Activated T-helper 2 cell treated with anti-CD3 and anti-CD28 coated beads, Interferon-gamma antibody, Interleukin-2, Interleukin-4, amounts not matched to agents 10 μg/mL and 5 μg/mL and 100 μg/mL, durations not matched to agents 14 hours and 24 hours and 36 hours (primary cell): Measurements from ENCODE around the gene DPEP3. TPM values are rescaled to one million over a fixed set of nuclear protein-coding genes. Genes with fewer than 3 reads are reported as not detected.
"Not testable (repeated sequence)": the region's sequence is repeated elsewhere in the genome, so short reads cannot be mapped to it uniquely, and the experiment has no call there.

Experiments used
- DNase-seq: peaks from one replicate; pipeline ENCODE4 v3.0.0; 2021; ENCODE audit warnings: low spot score
- H3K27ac Mint-ChIP-seq: one replicate; pipeline ENCODE4 v1.8.0; 2021; ENCODE audit warnings: mixed read lengths
- H3K27me3 Mint-ChIP-seq: one replicate; pipeline ENCODE4 v1.8.0; 2021; ENCODE audit warnings: low read depth, mixed read lengths
- H3K36me3 Mint-ChIP-seq: one replicate; pipeline ENCODE4 v1.8.0; 2021; ENCODE audit warnings: low read depth, mixed read lengths
- H3K4me1 Mint-ChIP-seq: one replicate; pipeline ENCODE4 v1.8.0; 2021; ENCODE audit warnings: low read depth, mixed read lengths
- H3K4me3 Mint-ChIP-seq: one replicate; pipeline ENCODE4 v1.8.0; 2021; ENCODE audit warnings: low read depth, mild to moderate bottlenecking, moderate library complexity, mixed read lengths
- H3K9me3 Mint-ChIP-seq: one replicate; pipeline ENCODE4 v1.8.0; 2021; ENCODE audit warnings: mixed read lengths
- intact Hi-C: fragments of 100-400 bp; cut with micrococcal nuclease; formaldehyde crosslinking; loops from one replicate; pipeline ENCODE4 v1.15.1; 2023
- total RNA-seq: library from RNA; stranded (reverse); gene quantifications from 2 replicates; pipeline ENCODE4 v1.2.3, GENCODE V29; 2022

The DPEP3 gene, protein sequence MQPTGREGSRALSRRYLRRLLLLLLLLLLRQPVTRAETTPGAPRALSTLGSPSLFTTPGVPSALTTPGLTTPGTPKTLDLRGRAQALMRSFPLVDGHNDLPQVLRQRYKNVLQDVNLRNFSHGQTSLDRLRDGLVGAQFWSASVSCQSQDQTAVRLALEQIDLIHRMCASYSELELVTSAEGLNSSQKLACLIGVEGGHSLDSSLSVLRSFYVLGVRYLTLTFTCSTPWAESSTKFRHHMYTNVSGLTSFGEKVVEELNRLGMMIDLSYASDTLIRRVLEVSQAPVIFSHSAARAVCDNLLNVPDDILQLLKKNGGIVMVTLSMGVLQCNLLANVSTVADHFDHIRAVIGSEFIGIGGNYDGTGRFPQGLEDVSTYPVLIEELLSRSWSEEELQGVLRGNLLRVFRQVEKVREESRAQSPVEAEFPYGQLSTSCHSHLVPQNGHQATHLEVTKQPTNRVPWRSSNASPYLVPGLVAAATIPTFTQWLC
- not detected in 2 replicates for total RNA-seq

DNA sequence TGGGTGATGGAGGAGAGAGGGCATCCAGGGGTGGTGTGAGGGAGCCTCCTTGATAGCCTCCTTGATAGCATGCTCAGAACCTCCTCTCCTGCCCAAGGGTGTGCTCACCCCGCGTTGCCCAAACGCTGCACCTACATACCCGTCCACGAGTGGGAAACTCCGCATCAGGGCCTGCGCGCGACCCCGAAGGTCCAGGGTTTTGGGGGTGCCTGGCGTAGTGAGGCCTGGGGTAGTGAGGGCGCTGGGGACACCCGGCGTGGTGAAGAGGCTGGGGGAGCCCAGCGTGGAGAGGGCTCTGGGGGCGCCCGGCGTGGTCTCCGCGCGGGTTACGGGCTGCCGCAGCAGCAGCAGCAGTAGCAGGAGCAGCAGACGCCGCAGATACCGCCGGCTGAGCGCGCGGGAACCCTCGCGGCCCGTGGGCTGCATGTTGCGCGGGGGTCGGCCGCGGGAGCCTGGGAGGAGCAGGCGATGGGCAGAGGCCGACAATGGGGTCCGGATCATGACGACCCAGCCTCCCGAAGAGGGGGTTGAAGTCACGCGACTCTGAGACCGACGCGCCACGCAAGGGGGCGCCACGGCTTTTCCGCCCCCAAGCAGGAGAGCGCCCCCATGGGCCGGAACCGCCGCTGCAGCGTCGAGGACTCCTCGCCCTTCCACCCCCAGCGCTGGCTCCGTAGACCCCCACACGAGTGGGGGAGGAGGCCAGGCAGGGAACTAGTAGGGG is at the start of gene DPEP3:
Gene DPEP3, minus strand, starts transcription at position 545 of the 724 bp plus-strand sequence. Its CDS starts 119 bp downstream, at position 426.
- no peaks in the 10 kb centered on the region for H3K27me3 Mint-ChIP-seq
- no peak within 1 kb of the TSS for H3K27ac Mint-ChIP-seq
- intact Hi-C loops = loop anchor here (5.0 kb wide), 2 partner anchors 42 to 43 kb away; partner anchors contain the start of genes DDX28, DUS2 and PSMB10
- no peak within 1 kb of the TSS for H3K4me3 Mint-ChIP-seq
- DNase-seq = no peak
- H3K36me3 Mint-ChIP-seq = no peaks in the 10 kb centered on the region
- H3K4me1 Mint-ChIP-seq = peaks cover 15% of the 10 kb centered on the region
- H3K9me3 Mint-ChIP-seq = no peaks in the 10 kb centered on the region

DNA sequence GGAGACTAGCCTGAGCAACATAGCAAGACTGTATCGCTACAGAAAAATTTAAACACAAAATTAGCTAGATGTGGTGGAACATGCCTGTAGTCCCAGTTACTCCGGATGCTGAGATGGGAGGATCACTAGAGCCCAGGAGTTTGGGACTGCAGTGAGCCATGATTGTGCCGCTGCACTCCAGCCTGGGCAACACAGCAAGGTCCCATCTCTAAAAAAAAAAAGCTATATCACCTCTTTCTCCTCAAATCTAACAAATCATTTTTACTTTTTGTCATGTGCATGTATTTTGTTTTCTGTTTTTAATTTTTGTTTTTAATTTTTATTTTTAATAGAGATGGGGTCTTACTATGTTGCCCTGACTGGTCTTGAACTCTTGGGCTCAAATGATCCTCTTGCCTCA is 48.7 kb upstream of the DPEP3 start:
- intact Hi-C loops = no loop called here
- Mint-ChIP-seq H3K27ac (no peak overlapping the region), H3K36me3 (peaks cover 50% of the 10 kb centered on the region), H3K4me3 (no peak overlapping the region), H3K9me3 (no peaks in the 10 kb centered on the region), H3K27me3 (no peaks in the 10 kb centered on the region), H3K4me1 (peaks cover 9% of the 10 kb centered on the region)
- no peak for DNase-seq

DNA sequence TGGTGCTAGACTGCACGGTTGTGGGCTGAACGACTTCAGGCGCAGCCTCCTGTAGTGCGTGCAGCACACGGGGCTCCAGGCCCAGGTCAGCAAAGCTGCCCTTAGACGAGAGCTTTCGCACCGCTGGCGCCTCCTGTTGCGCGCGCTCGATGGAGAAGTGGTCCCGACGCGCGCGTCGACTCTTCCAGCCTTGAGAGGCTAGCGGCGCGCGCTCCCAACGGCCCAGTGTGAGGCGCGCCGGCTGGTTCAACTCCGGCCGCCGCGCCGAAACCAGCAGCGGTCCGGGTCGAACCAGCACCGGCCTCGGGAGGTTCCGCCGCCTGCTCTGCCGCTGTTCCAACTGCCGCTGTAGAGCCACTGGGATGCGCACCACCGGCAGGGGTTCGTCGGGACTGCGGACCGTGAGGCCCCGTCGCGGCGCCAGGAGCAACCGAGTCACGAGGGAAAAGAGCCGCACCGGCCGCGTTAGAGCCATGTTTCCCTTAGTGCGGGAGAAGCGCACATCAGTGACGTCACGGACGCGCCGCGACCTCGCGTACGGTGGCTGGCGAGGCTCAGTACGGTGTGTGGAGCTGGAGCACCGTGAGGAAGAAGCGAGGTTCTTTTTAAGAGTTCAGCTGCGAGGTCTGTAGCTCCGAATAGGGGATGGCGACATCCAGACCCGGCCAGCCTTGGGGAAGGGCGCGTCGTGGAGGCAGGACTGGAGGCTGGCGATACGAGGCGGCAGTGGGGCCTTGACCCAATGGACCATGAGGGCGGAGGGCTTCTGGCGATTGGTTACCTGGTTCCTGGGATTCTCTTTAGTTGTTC is 42.6 kb upstream of the DPEP3 start, which contains the start of the genes DDX28 and DUS2:
Gene DDX28, minus strand, starts transcription at position 505 of the 810 bp plus-strand sequence. Its CDS starts 30 bp downstream, at position 475.
Gene DUS2, plus strand, starts transcription at position 557 of the 810 bp plus-strand sequence. CDS start 14,740 bp downstream, outside the sequence.
- H3K9me3 Mint-ChIP-seq = no peaks in the 10 kb centered on the region
- DNase-seq = peak; percentile 93
- H3K27ac Mint-ChIP-seq = peak within 1 kb of the TSS; percentile 100
- peak within 1 kb of the TSS; percentile 96 for H3K4me3 Mint-ChIP-seq
- H3K4me1 Mint-ChIP-seq = peaks cover 17% of the 10 kb centered on the region
- intact Hi-C loops = loop anchor here (2.0 to 5.0 kb wide), 3 partner anchors 24 to 86 kb away; partner anchors contain the start of genes DPEP2, DPEP3 and PSMB10
- peaks cover 47% of the 10 kb centered on the region for H3K36me3 Mint-ChIP-seq
- no peaks in the 10 kb centered on the region for H3K27me3 Mint-ChIP-seq

DNA sequence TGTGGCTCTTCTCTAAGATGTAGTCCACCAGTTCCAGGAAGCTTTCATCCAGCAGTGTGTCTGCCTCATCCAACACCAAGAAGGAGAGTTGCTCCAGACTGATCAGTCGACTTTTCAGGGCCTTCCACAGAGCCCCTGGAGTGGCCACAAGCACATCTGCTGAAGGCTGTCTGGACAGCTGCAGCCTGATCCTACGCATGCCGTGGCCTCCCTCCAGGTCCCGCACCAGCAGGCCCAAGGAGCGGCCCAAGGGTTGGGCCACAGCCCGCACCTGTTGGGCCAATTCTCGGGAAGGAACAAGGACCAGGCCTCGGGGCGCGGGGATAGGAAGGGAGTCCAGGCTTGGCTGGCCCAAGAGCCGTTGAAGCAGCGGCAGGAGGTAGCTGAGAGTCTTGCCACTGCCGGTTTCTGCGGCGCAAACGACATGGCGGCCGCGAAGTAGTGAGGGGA is 42.0 kb upstream of the DPEP3 start:
- Mint-ChIP-seq H3K4me3 (peak overlapping the region; percentile 96), H3K36me3 (peaks cover 42% of the 10 kb centered on the region), H3K9me3 (no peaks in the 10 kb centered on the region), H3K4me1 (peaks cover 17% of the 10 kb centered on the region), H3K27ac (peak overlapping the region; percentile 100), H3K27me3 (no peaks in the 10 kb centered on the region)
- DNase-seq = no peak
- intact Hi-C loops = loop anchor here (2.0 to 5.0 kb wide), 3 partner anchors 24 to 85 kb away; partner anchors contain the start of genes DPEP2, DPEP3 and PSMB10

DNA sequence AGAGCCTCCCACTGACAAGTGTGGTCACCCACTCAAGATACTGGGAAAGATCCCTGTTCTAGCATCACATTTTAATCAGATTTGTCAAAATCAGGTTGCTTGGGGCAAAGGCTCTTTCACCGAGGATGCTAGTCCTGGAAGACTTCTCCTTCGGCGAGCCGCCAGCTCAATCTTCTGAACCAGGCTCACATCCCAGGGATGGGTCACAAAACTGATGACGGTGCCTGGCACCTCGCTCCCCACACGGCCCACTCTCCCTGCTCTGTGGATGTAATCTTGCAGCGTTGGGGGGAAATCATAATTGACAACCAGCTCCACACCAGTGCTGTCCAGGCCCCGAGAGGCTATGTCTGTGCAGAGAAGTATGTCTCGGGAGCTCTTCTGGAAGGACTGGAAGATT is 41.2 kb upstream of the DPEP3 start:
- H3K27me3 Mint-ChIP-seq = no peaks in the 10 kb centered on the region
- H3K4me3 Mint-ChIP-seq = peak overlapping the region; percentile 96
- intact Hi-C loops = loop anchor here (5.0 kb wide), 2 partner anchors 39 to 84 kb away; partner anchors contain the start of genes DPEP3 and PSMB10

DNA sequence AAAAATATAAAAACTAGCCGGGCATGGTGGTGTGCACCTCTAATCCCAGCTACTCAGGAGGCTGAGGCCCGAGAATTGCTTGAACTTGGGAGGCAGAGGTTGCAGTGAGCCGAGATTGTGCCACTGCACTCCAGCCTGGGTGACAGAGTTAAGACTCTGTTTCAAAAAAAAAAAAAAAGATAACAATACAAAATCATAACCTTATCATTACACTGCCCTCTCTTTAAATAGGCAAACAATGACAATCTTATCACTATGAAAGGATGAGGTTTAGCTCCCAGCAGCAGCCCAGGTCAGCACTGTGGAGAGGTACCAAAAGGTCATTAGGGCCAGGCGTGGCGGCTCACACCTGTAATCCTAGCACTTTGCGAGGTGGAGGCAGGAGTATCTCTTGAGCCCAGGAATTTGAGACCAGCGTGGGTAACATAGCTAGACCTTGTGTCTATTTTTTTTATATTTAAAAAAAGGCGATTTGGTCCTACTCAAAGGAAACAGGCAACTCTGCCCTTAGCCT is 38.9 kb upstream of the DPEP3 start:
- Mint-ChIP-seq H3K36me3 (peaks cover 26% of the 10 kb centered on the region), H3K9me3 (no peaks in the 10 kb centered on the region), H3K27me3 (no peaks in the 10 kb centered on the region), H3K4me3 (no peak overlapping the region), H3K27ac (no peak overlapping the region), H3K4me1 (peaks cover 14% of the 10 kb centered on the region)
- DNase-seq = no peak
- intact Hi-C loops = no loop called here

More for the DNA sequence above, 41.2 kb upstream of the DPEP3 start:
- no peak for DNase-seq
- H3K4me1 Mint-ChIP-seq = peaks cover 17% of the 10 kb centered on the region
- H3K9me3 Mint-ChIP-seq = no peaks in the 10 kb centered on the region
- H3K27ac Mint-ChIP-seq = no peak overlapping the region
- H3K36me3 Mint-ChIP-seq = peaks cover 38% of the 10 kb centered on the region

DNA sequence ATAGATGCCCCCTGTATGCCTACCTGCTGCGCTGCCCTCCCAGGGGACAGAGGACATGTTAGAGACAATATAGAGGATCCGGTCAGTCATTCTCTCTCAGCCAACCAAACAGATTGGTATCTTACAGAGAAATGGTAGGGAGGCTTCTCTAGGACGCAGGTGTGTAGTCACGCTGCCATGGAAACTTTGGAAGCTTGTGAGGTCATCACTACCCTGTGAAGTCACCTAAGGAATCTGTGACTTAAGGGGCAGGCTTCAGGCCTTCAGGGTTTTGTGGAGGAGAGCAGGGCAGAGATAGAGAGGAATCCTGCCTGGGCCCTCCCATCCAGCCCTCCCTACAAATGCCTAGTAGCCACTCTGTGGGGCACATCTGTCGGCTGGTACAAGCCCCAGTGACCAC is 35.4 kb upstream of the DPEP3 start, which contains the start of gene DPEP2NB:
Gene DPEP2NB, minus strand, starts transcription at position 231 of the 400 bp plus-strand sequence. Its CDS starts 141 bp downstream, at position 90.
- no peak within 1 kb of the TSS for H3K4me3 Mint-ChIP-seq
- H3K27ac Mint-ChIP-seq = no peak within 1 kb of the TSS
- DNase-seq = no peak
- intact Hi-C loops = no loop called here
- H3K9me3 Mint-ChIP-seq = no peaks in the 10 kb centered on the region
- no peaks in the 10 kb centered on the region for H3K27me3 Mint-ChIP-seq
- peaks cover 6% of the 10 kb centered on the region for H3K4me1 Mint-ChIP-seq
- peaks cover 5% of the 10 kb centered on the region for H3K36me3 Mint-ChIP-seq

DNA sequence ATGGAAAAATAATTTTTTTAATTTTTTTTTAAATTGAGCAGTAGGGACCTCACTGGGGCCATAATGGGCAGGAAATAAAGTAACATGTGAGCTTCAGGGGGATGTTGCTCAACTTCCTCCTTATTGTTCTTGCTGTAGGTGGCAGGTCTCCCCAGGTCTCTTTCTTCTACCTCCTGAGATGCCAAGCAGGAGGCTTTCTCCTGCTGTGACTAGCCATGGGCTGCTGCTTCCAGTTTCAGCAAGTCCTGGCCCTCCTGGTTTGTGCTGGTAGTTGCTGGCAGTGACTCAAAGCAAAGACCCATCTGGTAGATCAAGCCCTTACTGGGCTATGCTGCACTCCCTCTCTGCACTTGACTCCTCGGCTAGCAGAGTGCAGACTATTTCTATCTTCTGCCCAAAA is 33.1 kb upstream of the DPEP3 start:
- Mint-ChIP-seq H3K4me1 (peaks cover 3% of the 10 kb centered on the region), H3K36me3 (no peaks in the 10 kb centered on the region), H3K4me3 (no peak overlapping the region), H3K27ac (no peak overlapping the region), H3K27me3 (no peaks in the 10 kb centered on the region), H3K9me3 (no peaks in the 10 kb centered on the region)
- intact Hi-C loops = no loop called here
- DNase-seq = no peak

DNA sequence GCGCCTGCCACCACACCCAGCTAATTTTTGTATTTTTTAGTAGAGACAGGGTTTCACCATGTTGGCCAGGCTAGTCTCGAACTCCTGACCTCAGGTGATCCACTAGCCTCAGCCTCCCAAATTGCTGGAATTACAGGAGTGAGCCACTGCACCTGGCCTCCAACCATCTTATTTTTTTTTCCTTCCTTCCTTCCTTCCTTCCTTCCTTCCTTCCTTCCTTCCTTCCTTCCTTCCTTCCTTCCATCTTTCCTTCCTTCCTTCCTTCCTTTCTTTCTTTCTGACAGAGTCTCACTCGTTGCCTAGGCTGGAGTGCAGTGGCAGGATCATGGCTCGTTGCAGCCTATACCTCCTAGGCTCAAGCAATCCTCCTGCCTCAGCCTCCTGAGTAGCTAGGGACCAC is 29.6 kb upstream of the DPEP3 start:
- intact Hi-C loops, DNase-seq, H3K9me3 Mint-ChIP-seq, H3K27ac Mint-ChIP-seq, H3K27me3 Mint-ChIP-seq, H3K4me3 Mint-ChIP-seq, H3K36me3 Mint-ChIP-seq: not testable (repeated sequence)
- H3K4me1 Mint-ChIP-seq = peaks cover 13% of the 10 kb centered on the region

DNA sequence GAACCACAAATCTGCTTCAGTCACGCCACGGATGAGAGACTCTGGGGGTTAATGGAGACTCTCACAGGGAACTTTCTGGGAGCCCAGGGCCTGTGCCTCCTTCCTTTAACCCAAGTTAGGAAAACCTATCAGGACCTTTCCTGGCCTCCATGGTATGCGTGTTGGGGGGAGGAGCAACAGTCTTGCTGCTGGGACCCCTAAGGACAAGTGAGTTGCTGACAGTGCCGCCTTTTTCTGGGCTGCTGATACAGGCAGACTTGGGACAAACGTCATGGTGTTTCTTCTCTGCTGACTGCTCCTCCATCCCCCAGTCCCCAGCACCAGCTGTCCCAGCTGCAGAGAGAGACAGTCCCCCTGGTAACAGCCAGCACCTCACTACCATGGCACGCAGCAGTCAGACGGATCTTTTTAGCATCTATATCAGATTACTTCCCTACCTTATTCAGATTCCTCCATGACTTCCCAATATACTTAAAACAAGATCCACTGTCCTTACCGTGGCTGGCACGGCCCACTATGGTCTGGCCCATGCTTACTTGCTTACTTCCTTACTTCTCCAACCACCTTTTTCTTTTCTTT is 28.9 kb upstream of the DPEP3 start:
- peaks cover 13% of the 10 kb centered on the region for H3K4me1 Mint-ChIP-seq
- intact Hi-C loops = no loop called here
- H3K27ac Mint-ChIP-seq = no peak overlapping the region
- H3K9me3 Mint-ChIP-seq = no peaks in the 10 kb centered on the region
- DNase-seq = no peak
- H3K27me3 Mint-ChIP-seq = no peaks in the 10 kb centered on the region
- H3K36me3 Mint-ChIP-seq = no peaks in the 10 kb centered on the region
- H3K4me3 Mint-ChIP-seq = no peak overlapping the region

DNA sequence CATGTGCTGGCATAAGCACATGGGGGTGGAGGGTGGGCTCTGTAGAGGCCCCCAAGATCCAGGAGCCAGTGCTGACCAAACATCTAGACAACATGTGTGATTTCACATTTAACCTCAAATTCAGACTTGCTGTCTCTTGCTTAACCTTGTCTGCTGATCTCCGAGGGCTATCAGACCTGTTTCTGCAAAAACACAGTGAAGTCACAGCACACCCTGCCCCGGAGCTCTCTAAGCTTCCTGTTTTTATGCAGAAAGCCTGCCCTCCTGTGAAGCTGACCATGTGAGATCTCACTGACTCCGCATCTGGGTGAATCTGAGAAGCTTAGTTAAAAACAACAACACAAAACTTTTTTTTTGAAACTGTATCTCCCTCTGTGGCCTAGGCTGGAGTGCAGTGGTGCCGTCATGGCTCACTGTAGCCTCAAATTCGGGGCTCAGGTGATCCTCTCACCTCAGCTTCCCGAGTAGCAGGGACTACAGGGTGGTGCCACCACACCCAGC is 25.5 kb upstream of the DPEP3 start:
- H3K4me3 Mint-ChIP-seq = no peak overlapping the region
- intact Hi-C loops = no loop called here
- no peaks in the 10 kb centered on the region for H3K27me3 Mint-ChIP-seq
- peaks cover 10% of the 10 kb centered on the region for H3K4me1 Mint-ChIP-seq
- no peaks in the 10 kb centered on the region for H3K36me3 Mint-ChIP-seq
- H3K27ac Mint-ChIP-seq = peak overlapping the region; percentile 83
- peak; percentile 23 for DNase-seq
- no peaks in the 10 kb centered on the region for H3K9me3 Mint-ChIP-seq
